NCI-H69 (cell line): ENCODE measurements around the gene SPATA6L.
A peak's percentile ranks its signal among the peaks of the same experiment; 100 is the strongest.
"Not testable (repeated sequence)": the region's sequence is repeated elsewhere in the genome, so short reads cannot be mapped to it uniquely, and the experiment has no call there.

Experiments used
- DNase-seq: peaks from one replicate; lab custom pipeline; 2025; lab: John Stamatoyannopoulos, UW

The SPATA6L gene

DNA sequence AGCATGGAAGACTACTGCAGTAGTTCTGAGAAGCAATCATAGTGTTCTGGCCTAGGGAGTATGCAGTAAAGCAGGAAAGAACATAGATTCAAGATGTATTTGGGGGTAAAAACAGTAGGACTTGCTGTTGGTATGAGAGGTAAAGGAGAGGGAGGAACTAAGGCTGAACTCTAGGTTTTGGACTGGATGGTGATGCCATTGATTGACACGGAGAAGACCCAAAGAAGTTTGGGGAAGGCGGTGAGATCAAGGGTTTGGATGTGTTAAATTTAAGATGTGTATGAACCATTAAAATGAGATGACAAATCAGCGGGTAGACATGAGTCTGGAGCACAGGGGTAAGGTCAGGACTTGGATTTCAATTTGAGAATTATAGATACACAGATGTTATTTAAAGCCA is 11.1 kb upstream of the SPATA6L start:
- DNase-seq: no peak

DNA sequence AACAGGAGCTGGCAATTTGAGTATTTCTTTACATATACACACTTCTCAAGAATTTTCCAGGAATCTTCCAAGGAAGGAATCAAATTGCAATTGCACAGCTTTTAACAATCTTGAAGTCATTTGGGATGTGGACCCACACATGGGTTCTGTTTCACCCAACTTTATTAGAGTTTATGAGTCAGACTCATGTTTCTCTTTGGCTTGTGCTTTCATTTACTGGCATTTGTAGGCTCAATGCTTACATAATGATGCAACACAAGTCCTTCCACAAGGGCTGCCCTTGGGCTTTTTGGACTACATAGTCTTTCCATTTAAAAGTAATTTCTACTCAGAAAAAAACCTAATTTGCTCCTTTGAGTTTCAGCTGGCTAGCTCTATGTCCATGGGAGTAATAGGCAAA is 8.5 kb upstream of the SPATA6L start:
- peak; percentile 6 for DNase-seq

DNA sequence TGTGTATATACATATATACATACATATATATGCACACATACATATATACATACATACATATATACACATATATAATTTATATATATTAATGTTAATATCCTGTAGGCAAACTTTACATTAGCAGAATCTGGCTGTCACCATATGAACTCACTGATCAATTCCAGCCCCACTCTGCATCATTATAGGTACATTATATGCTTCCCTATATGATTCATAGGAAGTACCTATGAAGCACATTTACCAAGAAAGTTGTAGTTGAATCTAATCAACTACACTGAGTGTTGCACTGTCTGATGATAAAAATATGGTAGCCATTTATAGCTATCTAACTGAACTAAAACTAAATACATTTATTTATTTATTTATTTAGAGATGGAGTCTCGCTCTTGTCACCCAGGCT is 5.5 kb upstream of the SPATA6L start:
- DNase-seq: no peak

DNA sequence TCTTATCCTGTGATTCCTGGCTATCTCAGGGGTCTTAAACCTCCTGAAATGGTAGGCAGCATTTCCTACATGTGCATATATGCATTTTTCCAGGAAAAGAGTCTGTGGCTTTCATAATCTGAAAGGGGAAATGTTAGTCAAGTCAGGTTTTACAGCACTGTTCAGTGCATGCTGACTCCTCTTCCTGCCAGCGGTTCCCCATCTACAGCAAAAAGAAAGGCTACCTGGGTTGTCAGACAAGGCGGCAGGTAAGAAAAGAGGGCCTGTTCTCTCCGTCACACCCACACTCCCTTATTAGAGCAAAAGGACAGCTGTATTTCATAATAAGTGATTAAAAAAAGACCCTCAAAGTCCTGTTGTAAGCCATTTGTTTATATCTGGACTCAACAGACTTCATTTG is 4.3 kb upstream of the SPATA6L start:
- DNase-seq: no peak

DNA sequence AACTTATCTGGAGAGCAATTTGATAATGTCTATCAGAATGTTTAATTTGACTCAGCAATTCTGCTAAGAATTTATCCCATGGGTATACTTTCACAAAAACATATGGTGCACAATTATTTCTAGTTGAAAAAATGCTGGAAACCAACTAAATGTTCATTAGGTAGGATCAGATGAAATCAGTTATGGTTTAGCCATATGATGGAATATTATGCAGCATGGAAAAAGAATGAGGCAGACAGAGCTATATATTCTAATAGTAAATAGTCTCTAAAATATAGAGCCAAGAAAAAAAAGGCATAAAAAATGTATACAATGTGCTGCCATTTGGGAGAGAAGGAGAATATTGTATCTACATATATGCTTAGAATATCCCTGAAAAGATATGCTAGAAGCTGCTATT is 3.6 kb upstream of the SPATA6L start:
- no peak for DNase-seq

DNA sequence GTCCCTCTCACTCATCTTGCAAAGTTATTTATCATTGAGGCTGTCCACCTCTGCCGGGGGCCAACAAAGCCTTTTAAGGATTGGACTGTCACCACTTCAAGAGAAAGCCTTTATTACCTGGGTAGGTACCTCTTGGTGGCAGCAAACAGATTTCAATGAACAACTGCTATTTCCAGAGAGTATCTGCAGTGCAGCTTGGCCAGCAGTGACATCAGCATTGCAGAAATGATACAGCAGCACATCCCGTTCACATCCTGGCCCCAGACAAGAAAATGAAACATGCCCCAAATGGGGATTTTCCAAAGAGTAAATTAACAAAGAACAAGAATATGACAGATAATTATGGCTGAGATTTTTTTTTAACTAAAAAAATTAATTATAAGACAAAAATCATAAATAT is 2.3 kb upstream of the SPATA6L start:
- DNase-seq: no peak

DNA sequence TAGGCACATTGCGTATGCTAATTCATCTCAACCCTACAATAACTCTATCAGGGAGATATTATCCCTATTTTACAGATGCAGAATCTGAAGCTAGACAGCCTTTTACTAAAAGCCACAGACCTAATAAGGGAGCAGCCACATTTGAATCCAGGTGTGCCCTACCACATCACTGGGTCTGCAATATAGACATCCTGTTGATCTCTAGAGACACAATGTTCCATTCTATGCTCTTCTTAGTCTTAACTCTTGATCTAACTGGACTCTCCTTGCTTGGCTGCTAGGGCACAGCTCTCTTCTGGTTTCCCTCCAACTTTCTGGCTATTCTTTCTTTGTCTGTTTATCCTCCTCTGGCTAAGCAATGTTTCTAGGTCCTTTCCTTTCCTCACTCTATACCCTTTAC is 1.4 kb upstream of the SPATA6L start:
- DNase-seq: no peak

DNA sequence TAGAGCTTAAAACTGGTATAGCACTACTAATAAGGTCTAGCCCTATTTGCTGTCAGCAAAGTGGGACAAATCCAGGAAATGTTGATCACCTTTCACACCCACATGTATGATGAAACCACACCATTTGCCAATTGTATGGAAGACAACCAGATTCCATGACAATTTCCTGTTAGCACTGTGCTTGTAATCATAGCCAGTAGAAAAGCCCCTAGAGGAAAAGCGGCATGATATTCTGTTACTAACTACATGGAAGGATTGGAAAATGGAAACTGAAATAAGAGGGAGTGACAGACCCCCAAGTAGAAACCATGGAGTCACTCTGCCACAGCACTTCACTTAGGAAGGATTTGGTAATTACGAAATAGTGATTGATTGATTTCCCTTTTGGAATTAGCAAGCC is 923 bp downstream of the SPATA6L start:
- DNase-seq: peak; percentile 77

DNA sequence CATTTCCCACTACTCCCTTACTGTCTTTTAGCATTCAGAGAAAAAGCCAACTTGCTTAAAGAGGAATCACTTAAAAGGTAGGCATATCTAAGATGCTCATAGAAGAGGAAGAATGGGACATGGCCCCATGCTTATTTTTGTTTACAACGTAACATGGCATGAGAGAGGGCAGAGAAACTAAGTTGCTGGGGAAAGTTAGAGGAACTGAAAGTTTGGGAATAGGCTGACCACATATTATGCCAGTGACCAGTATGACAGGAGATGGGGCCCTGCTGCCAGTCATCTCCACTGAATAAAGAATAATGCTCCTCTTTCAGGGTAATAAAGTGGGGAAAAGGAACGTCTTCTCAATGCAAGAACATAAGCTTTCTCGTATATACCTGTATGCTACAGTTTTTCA is 2.3 kb downstream of the SPATA6L start:
- no peak for DNase-seq

DNA sequence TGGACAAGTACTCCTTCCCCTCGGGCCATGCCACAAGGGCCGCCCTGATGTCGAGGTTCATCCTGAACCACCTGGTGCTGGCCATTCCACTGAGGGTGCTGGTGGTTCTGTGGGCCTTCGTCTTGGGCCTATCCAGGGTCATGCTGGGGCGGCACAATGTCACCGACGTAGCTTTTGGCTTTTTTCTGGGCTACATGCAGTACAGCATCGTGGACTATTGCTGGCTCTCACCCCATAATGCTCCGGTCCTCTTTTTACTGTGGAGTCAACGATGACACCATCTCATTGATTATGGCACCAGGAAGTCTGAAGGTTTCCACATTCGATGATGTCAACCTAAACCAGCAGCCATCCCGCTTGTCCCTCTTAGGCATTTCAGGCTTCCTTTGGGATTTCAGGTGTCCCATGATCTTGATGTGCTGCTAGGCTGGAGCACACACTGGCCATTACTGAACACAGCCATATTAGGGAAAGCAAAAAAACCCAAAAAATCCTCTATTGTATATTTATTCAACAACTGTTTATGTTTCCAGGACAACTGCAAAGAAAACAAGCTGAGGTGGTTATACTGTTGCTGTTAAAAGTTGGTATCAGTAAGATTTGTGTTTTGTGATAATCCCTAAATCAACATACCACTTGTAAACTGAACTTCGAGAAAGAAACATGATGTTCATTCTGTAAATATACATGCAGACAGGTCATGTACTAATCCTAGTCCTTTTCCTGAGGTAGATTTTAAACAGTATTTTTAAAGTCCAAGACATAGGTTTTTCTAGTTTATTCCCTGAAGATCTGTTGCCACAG is 3.1 kb downstream of the SPATA6L start:
- DNase-seq: peak; percentile 66

DNA sequence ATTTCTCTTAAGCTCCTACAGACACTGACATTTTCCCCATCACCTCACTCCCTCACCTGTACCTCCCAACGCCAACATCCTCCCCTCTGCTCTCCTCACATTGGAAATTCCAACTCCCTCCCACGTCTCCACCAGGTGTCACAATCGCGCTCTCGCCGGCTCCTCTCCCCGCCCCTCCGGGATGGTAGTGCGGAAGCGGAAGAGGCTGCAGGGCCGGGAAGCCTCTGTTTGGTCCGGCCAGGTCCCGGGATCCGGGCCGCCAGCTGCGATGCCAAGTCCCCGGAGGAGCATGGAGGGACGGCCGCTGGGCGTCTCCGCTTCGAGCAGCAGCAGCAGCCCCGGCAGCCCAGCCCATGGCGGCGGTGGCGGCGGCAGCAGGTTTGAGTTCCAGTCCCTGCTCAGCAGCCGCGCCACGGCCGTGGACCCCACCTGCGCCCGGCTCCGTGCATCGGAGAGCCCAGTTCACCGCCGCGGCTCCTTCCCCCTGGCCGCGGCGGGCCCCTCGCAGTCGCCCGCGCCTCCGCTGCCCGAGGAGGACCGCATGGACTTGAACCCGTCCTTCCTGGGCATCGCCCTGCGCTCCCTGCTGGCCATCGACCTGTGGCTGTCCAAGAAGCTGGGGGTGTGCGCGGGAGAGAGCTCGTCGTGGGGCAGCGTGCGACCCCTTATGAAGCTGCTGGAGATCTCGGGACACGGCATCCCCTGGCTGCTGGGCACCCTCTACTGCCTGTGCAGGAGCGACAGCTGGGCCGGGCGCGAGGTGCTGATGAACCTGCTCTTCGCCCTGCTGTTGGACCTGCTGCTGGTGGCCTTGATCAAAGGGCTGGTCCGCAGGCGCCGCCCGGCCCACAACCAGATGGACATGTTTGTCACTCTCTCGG is 3.9 kb downstream of the SPATA6L start, which contains the start of gene PLPP6:
Gene PLPP6, plus strand, starts transcription at position 187 of the 881 bp plus-strand sequence. Its CDS starts 82 bp downstream, at position 269.
- DNase-seq: peak; percentile 98

DNA sequence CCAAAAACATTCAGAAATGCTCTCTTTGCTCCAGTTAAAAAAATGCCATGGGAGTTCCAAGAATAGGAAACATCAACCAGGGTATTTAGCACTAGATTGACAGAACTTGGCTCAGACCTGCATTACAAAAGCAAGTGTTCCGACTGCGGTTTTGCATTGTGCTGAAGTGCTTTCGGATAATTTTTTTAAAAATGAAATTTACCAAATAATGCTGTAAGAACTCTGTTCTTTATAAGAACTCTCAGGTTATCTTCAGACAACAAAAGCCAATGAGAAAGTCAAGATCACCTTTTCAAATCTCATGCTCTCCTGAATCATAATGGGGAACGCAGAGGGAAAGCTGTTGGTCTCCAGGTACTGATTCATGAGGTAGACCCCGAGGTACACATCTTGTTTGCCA is 4.7 kb downstream of the SPATA6L start:
- DNase-seq: no peak

DNA sequence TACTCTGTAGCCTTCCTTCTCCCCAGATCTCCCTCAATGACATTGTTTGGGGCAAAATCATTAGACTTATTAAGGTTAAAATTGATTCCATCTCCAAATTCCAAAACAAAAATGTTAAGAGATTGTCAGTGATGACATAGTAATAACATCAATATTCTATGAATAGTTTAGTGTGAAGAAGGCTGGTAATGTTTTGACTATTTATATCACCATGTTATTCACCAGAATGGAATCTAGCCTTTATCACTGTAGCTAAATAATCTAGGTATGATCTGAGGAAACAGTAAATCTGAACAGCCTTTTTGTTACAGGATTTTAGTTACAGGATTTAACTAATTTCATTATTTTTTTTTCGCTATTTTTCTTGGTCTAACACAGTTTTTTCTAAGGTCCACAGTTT is 5.1 kb downstream of the SPATA6L start:
- DNase-seq: no peak

DNA sequence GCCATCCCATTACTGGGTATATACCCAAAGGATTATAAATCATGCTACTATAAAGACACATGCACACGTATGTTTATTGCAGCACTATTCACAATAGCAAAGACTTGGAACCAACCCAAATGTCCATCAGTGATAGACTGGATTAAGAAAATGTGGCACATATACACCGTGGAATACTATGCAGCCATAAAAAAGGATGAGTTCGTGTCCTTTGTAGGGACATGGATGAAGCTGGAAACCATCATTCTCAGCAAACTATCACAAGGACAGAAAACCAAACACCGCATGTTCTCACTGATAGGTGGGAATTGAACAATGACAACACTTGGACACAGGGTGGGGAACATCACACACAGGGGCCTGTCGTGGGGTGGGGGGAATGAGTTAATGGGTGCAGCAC is 5.6 kb downstream of the SPATA6L start:
- not testable (repeated sequence) for DNase-seq

DNA sequence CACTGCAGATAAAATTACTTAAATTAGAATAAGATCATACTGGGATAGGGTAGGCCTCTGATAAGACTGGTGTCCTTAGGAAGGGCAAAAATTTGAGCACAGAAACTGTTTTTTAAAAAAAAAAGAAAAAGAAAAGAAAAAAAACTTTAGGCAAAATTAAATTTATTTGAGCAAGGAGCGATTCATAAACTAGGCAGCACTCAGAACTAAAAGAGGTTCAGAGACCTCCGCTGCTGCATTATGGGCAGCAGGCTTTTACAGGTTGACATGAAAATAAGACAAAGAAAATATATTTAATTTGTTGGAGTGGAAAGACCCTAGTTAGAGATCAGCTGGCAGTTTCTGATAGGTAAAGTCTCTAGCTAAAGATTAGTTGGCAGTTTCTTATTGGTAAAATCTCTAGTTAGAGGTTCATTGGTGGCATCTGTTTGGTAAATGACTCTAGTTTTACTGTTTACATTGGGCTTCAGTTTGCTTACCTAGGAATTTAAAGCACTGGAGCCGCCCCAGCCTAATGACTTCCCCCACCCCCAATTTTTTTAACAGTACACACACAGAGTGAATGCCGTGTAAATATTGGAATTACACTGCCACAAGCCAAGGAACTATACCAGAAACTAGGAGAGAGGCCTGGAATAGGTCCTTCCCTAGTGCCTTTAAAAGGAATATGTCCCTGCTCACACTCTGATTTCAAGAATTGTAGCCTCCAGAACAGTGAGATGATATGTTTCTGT is 8.7 kb downstream of the SPATA6L start:
- peak; percentile 91 for DNase-seq

DNA sequence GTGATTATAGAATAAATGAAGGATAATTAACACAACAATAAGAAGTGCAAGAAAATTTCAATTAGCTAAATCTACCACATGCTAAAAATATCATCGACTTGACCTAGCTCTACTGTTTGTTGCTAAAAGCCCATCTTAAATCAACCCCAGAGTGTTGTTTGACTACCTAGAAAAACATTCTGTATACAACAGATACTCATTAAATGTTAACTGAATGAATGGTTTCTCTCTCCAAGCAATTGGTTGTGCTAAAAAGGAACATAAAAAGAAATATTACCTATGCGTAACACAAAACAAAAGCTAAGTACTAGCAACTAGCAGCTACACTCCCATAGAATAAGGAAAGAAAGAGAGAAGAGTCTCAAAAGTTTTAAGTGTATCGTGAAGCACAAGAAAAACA is 9.7 kb downstream of the SPATA6L start:
- DNase-seq: no peak

DNA sequence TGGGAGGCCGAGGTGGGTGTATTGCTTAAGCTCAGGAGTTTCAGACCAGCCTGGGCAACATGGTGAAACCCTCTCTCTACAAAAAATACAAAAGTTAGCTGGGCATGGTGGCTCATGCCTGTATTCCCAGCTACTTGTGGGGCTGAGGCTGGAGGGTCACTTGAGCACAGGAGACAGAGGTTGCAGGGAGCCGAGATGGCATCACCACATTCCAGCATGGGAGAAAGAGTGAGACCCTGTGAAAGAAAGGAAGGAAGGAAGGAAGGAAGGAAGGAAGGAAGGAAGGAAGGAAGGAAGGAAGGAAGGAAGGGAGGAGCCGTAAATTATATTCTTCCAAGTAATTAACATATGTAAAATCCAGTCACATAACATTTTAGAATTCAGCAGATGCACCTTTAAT is 10.1 kb downstream of the SPATA6L start:
- DNase-seq: not testable (repeated sequence)

DNA sequence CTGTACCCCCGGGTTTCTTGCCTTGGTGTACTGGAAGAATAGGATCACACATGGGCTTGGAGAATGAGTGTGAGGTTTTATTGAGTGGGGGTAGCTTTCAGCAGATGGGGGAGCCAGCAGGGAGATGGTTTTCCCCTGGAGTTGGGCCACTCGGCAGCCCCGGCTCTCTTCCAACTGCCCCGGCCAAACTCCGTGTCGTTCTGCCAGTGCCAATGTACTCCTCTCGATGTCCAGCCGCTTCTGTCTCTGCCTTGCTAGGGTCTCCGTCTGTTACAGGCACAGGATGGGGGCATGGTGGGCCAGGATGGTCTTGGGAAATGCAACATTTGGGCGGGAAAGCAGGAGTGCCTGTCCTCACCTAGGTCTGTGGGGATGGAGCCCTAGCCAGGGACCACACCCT is 11.7 kb downstream of the SPATA6L start:
- DNase-seq: no peak

DNA sequence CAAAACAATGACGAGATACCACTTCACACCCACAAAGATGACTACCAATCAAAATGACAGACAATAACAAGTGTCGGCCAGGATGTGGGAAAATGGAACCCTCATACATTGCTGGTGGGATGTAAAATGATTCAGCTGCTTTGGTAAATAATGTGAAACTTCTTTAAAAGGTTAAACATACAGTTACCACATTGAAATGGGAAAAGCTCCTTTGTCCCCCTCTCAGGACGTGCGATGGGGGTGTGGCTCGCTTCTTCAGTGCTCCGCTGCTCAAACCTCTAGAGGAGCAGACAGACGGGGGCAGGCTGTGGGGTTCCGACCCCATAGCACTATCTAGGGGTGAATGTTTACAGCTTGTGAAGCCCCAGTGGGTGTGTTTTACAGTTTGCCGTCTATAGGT is 12.2 kb downstream of the SPATA6L start:
- DNase-seq: no peak

DNA sequence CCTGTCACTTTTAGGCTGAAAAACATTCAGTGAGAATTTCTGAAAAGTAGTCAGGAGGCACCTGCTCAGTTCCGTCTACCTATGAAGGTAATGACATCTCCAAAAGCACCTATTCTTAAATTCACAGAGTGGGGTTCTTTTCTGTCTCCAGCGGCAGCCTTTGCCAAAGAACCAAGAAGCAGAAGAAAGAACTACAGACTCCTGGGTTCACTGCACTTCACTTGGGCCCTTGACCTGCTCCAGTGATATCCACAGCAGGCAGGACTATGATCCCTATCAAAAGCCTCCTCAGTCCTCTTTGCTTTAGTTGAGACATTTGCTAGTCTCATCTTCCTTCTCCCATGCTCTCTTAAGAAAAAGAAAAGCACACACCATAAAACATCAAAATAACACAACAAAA is 23.9 kb downstream of the SPATA6L start:
- no peak for DNase-seq

DNA sequence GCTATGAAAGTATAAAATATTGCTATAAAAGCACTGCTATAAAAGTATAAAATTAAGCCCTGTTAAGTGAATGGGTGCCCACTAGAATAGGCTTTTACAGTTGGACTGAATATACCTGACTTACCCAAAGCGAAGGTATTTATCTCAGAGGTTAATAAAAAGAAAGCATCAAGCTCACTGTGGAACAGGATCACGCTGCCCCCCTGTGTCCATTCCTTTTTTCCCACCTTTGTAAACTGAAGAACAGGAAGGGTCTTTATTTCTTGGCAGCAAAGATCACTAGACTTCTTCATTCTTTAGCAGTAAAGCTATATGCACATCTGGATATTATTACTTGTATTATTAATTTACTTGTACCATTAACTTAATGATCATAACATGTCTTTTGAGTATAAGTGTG is 26.3 kb downstream of the SPATA6L start:
- DNase-seq: peak; percentile 71

DNA sequence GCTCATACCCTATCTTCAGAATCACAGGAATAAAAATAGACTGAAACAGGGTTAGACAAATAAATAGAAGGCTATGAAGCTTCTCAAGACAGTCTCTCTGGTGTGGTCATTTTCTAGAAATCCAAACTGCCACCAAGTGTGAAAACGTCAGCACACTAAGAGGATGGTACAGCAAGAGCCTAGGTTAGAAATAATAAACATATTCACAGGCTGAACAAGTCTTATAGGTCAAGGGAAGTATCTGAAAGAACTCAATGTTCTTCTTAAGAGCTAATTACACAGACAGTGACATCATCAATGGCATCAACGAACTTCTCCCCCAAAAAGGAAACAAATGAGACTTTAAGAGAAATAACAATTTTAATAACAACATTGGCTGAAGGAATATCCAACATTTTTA is 26.9 kb downstream of the SPATA6L start:
- DNase-seq: no peak

DNA sequence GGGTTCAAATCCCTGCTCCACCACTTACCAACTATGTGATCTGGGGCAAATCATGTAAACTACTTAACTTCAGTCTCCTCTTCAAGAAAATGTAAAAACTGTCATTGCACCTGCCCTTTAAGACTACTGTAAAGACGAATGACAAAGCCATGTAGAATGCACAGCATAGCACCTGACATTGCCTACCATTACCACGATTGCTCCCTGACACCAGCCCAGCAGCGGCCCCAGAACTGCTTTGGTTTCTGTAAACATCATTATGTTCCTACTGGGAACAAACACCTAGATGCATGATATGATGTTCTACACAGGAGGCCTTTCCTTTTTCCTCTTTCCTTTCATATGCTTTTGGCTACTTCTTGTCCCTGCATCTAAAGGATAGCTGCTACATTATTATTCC is 27.3 kb downstream of the SPATA6L start:
- peak; percentile 62 for DNase-seq
